Measurements from ENCODE around the gene TUBGCP6.

Gene TUBGCP6

GRCh38 chr22:50227579-50228215, 17.1 kb downstream of the TUBGCP6 start:
- Histone ChIP-seq H3K4me3 (ENCODE audit: low read depth in 1 of 2, low read length in 2 of 2) (no peak overlapping the region), H3K9me3 (ENCODE audit: control insufficient read depth in 1 of 2, low read length in 2 of 2) (no peaks in the 10 kb centered on the region), H3K4me1 (ENCODE audit: control insufficient read depth in 1 of 2, insufficient read depth in 2 of 2, low read length in 2 of 2) (no peaks in the 10 kb centered on the region), H3K36me3 (ENCODE audit: control insufficient read depth in 1 of 2, insufficient read depth in 2 of 2, low read length in 2 of 2) (peaks cover 22 to 69% of the 10 kb centered on the region in 2 donors), H3K27ac (ENCODE audit: low read length) (no peak overlapping the region), H3K27me3 (ENCODE audit: low read depth, low read length) (no peaks in the 10 kb centered on the region)

GRCh38 chr22:50226875-50227165, 18.0 kb downstream of the TUBGCP6 start:
- no peaks in the 10 kb centered on the region for H3K9me3 ChIP-seq (ENCODE audit: control insufficient read depth in 1 of 2, low read length in 2 of 2)
- H3K27ac ChIP-seq (ENCODE audit: low read length) = no peak overlapping the region
- H3K36me3 ChIP-seq (ENCODE audit: control insufficient read depth in 1 of 2, insufficient read depth in 2 of 2, low read length in 2 of 2) = peaks cover 30 to 70% of the 10 kb centered on the region in 2 donors
- H3K27me3 ChIP-seq (ENCODE audit: low read depth, low read length) = no peaks in the 10 kb centered on the region
- no peaks in the 10 kb centered on the region for H3K4me1 ChIP-seq (ENCODE audit: control insufficient read depth in 1 of 2, insufficient read depth in 2 of 2, low read length in 2 of 2)
- no peak overlapping the region for H3K4me3 ChIP-seq (ENCODE audit: low read depth in 1 of 2, low read length in 2 of 2)

GRCh38 chr22:50226063-50226874, 18.6 kb downstream of the TUBGCP6 start:
- Histone ChIP-seq H3K9me3 (ENCODE audit: control insufficient read depth in 1 of 2, low read length in 2 of 2) (no peaks in the 10 kb centered on the region), H3K4me1 (ENCODE audit: control insufficient read depth in 1 of 2, insufficient read depth in 2 of 2, low read length in 2 of 2) (no peaks in the 10 kb centered on the region), H3K27me3 (ENCODE audit: low read depth, low read length) (no peaks in the 10 kb centered on the region), H3K4me3 (ENCODE audit: low read depth in 1 of 2, low read length in 2 of 2) (no peak overlapping the region), H3K36me3 (ENCODE audit: control insufficient read depth in 1 of 2, insufficient read depth in 2 of 2, low read length in 2 of 2) (peaks cover 31 to 75% of the 10 kb centered on the region in 2 donors), H3K27ac (ENCODE audit: low read length) (no peak overlapping the region)

GRCh38 chr22:50225200-50225969, 19.4 kb downstream of the TUBGCP6 start:
- Histone ChIP-seq H3K4me3 (ENCODE audit: low read depth in 1 of 2, low read length in 2 of 2) (no peak overlapping the region), H3K36me3 (ENCODE audit: control insufficient read depth in 1 of 2, insufficient read depth in 2 of 2, low read length in 2 of 2) (peaks cover 40 to 84% of the 10 kb centered on the region in 2 donors), H3K4me1 (ENCODE audit: control insufficient read depth in 1 of 2, insufficient read depth in 2 of 2, low read length in 2 of 2) (no peaks in the 10 kb centered on the region), H3K27ac (ENCODE audit: low read length) (no peak overlapping the region), H3K27me3 (ENCODE audit: low read depth, low read length) (no peaks in the 10 kb centered on the region), H3K9me3 (ENCODE audit: control insufficient read depth in 1 of 2, low read length in 2 of 2) (no peaks in the 10 kb centered on the region)

GRCh38 chr22:50224071-50224470, 20.8 kb downstream of the TUBGCP6 start:
- Histone ChIP-seq H3K27me3 (ENCODE audit: low read depth, low read length) (no peaks in the 10 kb centered on the region), H3K27ac (ENCODE audit: low read length) (no peak overlapping the region), H3K9me3 (ENCODE audit: control insufficient read depth in 1 of 2, low read length in 2 of 2) (no peaks in the 10 kb centered on the region), H3K4me1 (ENCODE audit: control insufficient read depth in 1 of 2, insufficient read depth in 2 of 2, low read length in 2 of 2) (peaks cover 0 to 8% of the 10 kb centered on the region in 2 donors), H3K36me3 (ENCODE audit: control insufficient read depth in 1 of 2, insufficient read depth in 2 of 2, low read length in 2 of 2) (peaks cover 36 to 85% of the 10 kb centered on the region in 2 donors), H3K4me3 (ENCODE audit: low read depth in 1 of 2, low read length in 2 of 2) (no peak overlapping the region)

- Histone ChIP-seq H3K27me3 (ENCODE audit: low read depth, low read length) (no peaks in the 10 kb centered on the region), H3K9me3 (ENCODE audit: control insufficient read depth in 1 of 2, low read length in 2 of 2) (no peaks in the 10 kb centered on the region), H3K27ac (ENCODE audit: low read length) (no peak overlapping the region), H3K36me3 (ENCODE audit: control insufficient read depth in 1 of 2, insufficient read depth in 2 of 2, low read length in 2 of 2) (peaks cover 36 to 85% of the 10 kb centered on the region in 2 donors), H3K4me1 (ENCODE audit: control insufficient read depth in 1 of 2, insufficient read depth in 2 of 2, low read length in 2 of 2) (peaks cover 0 to 9% of the 10 kb centered on the region in 2 donors), H3K4me3 (ENCODE audit: low read depth in 1 of 2, low read length in 2 of 2) (no peak overlapping the region)
These were observed 22.3 kb downstream of the TUBGCP6 start for GRCh38 chr22:50222508-50222907.

GRCh38 chr22:50221410-50222300, 23.2 kb downstream of the TUBGCP6 start:
- Histone ChIP-seq H3K4me3 (ENCODE audit: low read depth in 1 of 2, low read length in 2 of 2) (no peak overlapping the region), H3K27ac (ENCODE audit: low read length) (no peak overlapping the region), H3K4me1 (ENCODE audit: control insufficient read depth in 1 of 2, insufficient read depth in 2 of 2, low read length in 2 of 2) (peaks cover 0 to 9% of the 10 kb centered on the region in 2 donors), H3K9me3 (ENCODE audit: control insufficient read depth in 1 of 2, low read length in 2 of 2) (no peaks in the 10 kb centered on the region), H3K36me3 (ENCODE audit: control insufficient read depth in 1 of 2, insufficient read depth in 2 of 2, low read length in 2 of 2) (peaks cover 38 to 86% of the 10 kb centered on the region in 2 donors), H3K27me3 (ENCODE audit: low read depth, low read length) (no peaks in the 10 kb centered on the region)

- Histone ChIP-seq H3K4me1 (ENCODE audit: control insufficient read depth in 1 of 2, insufficient read depth in 2 of 2, low read length in 2 of 2) (peaks cover 0 to 9% of the 10 kb centered on the region in 2 donors), H3K4me3 (ENCODE audit: low read depth in 1 of 2, low read length in 2 of 2) (no peak overlapping the region), H3K9me3 (ENCODE audit: control insufficient read depth in 1 of 2, low read length in 2 of 2) (no peaks in the 10 kb centered on the region), H3K36me3 (ENCODE audit: control insufficient read depth in 1 of 2, insufficient read depth in 2 of 2, low read length in 2 of 2) (peaks cover 34 to 88% of the 10 kb centered on the region in 2 donors), H3K27me3 (ENCODE audit: low read depth, low read length) (no peaks in the 10 kb centered on the region), H3K27ac (ENCODE audit: low read length) (no peak overlapping the region)
These were observed 24.0 kb downstream of the TUBGCP6 start for GRCh38 chr22:50220603-50221409.

- Histone ChIP-seq H3K36me3 (ENCODE audit: control insufficient read depth in 1 of 2, insufficient read depth in 2 of 2, low read length in 2 of 2) (peaks cover 34 to 86% of the 10 kb centered on the region in 2 donors), H3K9me3 (ENCODE audit: control insufficient read depth in 1 of 2, low read length in 2 of 2) (no peaks in the 10 kb centered on the region), H3K4me1 (ENCODE audit: control insufficient read depth in 1 of 2, insufficient read depth in 2 of 2, low read length in 2 of 2) (peaks cover 0 to 9% of the 10 kb centered on the region in 2 donors), H3K27me3 (ENCODE audit: low read depth, low read length) (no peaks in the 10 kb centered on the region), H3K27ac (ENCODE audit: low read length) (no peak overlapping the region), H3K4me3 (ENCODE audit: low read depth in 1 of 2, low read length in 2 of 2) (no peak overlapping the region)
These were observed 24.8 kb downstream of the TUBGCP6 start for GRCh38 chr22:50219800-50220602.

All from muscle layer of duodenum (tissue), 2 donors.